DMS 273 (cell line): ENCODE results near the gene TACC3.
A peak's percentile ranks its signal among the peaks of the same experiment; 100 is the strongest.

Source experiments
- DNase-seq: peaks from one replicate; lab custom pipeline; 2025; ENCODE audit not compliant: unreplicated experiment; lab: John Stamatoyannopoulos, UW

The TACC3 gene

GRCh38 chr4:1788254-1788973 lies 67.1 kb downstream of the TACC3 start:
- DNase-seq: no peak

- no peak for DNase-seq
Measured at GRCh38 chr4:1789552-1789951, 68.2 kb downstream of the TACC3 start.

GRCh38 chr4:1790005-1790404 lies 68.7 kb downstream of the TACC3 start:
- DNase-seq: no peak

DNA sequence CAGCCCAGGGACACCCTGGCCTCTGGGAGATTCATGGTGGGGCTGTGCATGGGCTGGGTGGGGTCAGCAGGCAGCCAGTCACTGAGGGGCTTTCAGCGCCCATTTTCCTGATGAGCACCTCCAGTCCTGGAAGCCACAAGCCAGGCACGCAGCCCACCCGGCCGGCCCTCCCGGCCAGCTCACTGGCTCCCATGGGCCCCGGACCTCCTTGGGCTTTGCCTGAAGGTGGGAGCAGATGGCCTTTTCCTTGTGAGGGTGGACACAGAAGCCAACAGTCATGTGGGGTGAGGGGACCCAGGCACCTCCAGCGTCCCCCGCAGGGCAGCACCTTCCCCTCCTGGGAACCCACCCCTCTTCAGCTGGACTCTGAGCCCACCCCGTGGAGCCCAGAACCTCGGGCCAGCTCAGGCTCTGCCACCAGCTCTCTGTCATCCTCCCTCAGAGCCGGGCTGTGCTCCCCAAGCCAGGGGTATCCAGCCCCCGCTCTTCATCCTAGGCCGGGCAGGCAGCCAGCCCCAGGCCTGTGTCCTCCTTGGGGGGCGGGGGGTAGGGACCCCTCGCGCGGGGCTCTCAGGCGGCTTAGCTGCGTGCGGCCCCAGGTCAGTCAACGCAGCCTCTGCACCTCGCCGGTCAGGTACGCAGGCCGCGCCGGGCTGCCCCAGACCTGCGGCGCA lies 71.0 kb downstream of the TACC3 start:
- no peak for DNase-seq

DNA sequence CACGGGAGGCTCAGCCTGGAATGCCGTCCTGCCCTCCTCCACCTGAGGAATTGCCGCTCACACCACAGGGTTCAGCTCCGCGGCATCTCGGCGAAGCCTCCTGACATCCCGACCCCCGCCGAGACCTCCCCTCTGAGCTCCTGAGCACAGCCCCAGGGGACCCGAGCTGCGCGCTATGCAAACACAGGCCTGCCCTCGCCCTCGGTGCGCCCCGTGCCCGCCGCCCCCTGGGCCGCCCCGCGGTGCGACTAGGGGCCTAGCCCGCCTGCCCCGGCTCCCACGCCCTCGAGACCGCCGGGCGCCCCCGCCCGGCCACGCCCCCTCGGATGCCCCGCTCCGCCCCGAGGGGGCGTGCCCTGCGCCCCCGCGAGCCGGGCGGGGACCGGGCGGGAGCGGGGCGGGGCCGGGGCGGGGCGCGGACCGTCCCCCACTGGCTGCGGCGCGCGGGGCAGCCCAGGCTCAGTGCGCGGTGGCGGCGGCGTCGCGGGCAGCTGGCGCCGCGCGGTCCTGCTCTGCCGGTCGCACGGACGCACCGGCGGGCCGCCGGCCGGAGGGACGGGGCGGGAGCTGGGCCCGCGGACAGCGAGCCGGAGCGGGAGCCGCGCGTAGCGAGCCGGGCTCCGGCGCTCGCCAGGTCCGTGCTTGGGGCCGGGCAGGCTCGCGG lies 71.6 kb downstream of the TACC3 start, which contains the start of gene FGFR3:
FGFR3 (plus strand) TSS at position 462 of the 664 bp plus-strand sequence. CDS start 642 bp downstream, outside the sequence.
- peak; percentile 72 for DNase-seq

DNA sequence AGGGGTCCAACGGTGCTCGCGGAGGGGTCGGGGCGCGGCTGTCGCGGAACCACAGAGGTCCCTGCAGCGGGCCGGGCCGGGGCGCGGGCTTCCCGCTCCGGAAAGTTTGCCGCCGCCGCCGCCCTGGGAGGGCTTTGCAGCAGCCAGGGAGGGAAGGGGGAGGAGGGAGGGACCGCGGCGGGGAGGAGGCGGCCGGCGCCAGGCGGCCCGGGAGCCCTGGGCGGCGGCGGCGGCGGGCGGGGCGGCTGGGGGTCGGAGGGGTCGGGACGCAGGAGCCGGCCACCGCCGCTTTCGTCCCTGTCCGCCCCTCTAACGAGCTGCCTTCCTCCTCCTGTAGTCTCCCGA lies 72.1 kb downstream of the TACC3 start:
- DNase-seq: peak; percentile 57

DNA sequence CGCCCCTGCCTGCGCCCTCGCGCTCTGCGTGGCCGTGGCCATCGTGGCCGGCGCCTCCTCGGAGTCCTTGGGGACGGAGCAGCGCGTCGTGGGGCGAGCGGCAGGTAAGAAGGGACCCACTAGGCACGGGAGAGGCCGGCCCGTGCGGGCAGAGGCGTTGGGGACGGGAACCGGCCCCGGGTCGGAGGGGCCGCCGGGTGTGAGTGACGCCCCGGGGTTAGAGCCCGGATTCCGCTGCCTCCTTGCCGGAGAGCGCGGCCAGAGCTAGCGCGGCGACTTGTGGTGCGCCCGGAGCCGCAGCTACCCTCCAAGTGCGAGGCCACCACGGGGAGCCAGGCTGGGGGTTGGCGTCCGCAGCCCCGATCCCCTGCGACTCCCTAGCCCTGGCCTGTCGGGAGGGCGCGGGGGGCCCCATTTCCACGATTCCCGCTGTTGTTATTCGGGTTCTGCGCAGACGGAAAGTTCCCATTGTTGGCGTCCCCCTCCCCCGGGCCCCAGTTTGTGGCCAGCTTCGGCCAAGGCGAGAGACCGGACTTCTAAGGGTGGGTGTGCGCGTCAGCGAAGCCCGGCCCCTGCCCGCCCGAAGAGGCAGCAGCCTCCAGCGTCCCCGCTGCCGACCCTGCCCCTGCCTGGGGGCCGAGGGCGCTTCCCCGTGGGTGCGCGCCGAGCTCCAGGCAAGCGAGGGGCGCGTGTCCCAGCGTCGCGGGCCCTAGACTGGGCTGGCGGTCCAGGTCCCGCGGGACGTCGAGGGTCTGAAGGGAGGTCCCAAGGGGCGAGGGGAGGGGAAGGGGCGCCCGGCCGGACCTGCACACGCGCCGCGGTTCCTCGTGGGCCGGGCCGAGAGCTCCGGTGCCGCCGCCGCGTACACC lies 72.9 kb downstream of the TACC3 start:
- DNase-seq: peak; percentile 57
